NB4 (cell line): ENCODE results near the gene TCEAL4.

Experiments used
- CTCF ChIP-seq: IDR thresholded peaks from one replicate; pipeline ENCODE4 v1.5.1; 2012; ENCODE audit warnings: low read depth, low read length
- MAX ChIP-seq: IDR thresholded peaks from 2 replicates; pipeline ENCODE4 v1.6.1; 2011; ENCODE audit warnings: low read depth, low read length
- POLR2A ChIP-seq: IDR thresholded peaks from 2 replicates; pipeline ENCODE4 v1.6.1; 2011; ENCODE audit warnings: mild to moderate bottlenecking; ENCODE audit not compliant: insufficient read length; ENCODE audit errors: extremely low read depth

GRCh38 chrX:103550415-103551051 is 34.8 kb upstream of the TCEAL4 start:
- TF ChIP-seq CTCF (no peak), POLR2A (no peak), MAX (no peak)
